ENCODE measurements around the gene OR2B6. TPM values are rescaled to one million over a fixed set of nuclear protein-coding genes. Genes with fewer than 3 reads are reported as not detected.
"Not testable (repeated sequence)": the region's sequence is repeated elsewhere in the genome, so short reads cannot be mapped to it uniquely, and the experiment has no call there.

Gene OR2B6
- total RNA-seq, 2 donors from 2014 or later = 0.47 TPM; not detected in 1

DNA sequence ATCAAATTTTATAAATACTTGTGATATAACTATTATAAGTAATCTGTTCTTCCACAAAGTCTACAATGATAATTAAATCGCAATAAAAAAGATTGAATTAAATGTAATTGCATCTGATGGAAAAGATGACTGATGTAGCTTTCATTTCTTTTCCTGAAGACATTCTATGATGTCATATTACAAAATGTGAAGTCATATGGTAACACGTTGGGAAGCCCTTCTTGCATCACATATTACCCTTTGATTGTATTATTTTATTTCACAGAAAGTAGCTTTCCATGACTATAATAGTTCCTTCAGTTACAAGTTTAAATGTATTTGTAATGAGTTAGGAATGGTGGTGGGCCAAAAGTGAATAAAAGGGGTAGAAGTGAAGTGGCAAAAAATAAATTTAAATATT is 25.8 kb upstream of the OR2B6 start:
- Histone ChIP-seq H3K27me3 (no peaks in the 10 kb centered on the region), H3K9ac (ENCODE audit: low read depth in 2 of 2, low read length in 2 of 2) (no peak overlapping the region), H3K9me3 (no peaks in the 10 kb centered on the region), H3K4me3 (no peak overlapping the region), H3K27ac (no peak overlapping the region), H3K36me3 (no peaks in the 10 kb centered on the region), H3K4me1 (no peaks in the 10 kb centered on the region)
- no peak for DNase-seq
- intact Hi-C loops (cut with DNase I) = no loop called here
- TF ChIP-seq, protein P1, sequence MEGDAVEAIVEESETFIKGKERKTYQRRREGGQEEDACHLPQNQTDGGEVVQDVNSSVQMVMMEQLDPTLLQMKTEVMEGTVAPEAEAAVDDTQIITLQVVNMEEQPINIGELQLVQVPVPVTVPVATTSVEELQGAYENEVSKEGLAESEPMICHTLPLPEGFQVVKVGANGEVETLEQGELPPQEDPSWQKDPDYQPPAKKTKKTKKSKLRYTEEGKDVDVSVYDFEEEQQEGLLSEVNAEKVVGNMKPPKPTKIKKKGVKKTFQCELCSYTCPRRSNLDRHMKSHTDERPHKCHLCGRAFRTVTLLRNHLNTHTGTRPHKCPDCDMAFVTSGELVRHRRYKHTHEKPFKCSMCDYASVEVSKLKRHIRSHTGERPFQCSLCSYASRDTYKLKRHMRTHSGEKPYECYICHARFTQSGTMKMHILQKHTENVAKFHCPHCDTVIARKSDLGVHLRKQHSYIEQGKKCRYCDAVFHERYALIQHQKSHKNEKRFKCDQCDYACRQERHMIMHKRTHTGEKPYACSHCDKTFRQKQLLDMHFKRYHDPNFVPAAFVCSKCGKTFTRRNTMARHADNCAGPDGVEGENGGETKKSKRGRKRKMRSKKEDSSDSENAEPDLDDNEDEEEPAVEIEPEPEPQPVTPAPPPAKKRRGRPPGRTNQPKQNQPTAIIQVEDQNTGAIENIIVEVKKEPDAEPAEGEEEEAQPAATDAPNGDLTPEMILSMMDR (IDR thresholded peaks at IDR 0.05) = no peak

DNA sequence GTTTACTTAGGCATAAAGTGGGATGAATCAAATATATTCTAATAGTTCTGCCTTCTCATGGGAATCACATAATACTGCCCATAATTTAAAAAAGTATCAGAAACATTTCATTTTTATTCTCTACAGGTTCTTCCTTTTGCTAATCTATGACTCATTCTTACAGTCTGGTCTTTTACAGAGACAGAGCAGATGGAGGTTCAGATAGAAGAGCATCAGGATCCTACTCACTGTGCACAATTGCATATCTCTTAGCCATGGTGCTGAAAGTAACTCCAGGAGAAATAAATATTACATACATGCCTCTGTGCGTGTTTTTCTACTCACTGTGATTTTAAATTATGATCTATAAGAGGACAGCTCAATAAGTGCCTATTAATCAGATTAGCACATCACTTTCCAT is 16.3 kb upstream of the OR2B6 start:
- H3K27me3 ChIP-seq = no peaks in the 10 kb centered on the region
- H3K9ac ChIP-seq (ENCODE audit: low read depth in 2 of 2, low read length in 2 of 2) = no peak overlapping the region
- TF ChIP-seq, protein P1 (IDR thresholded peaks at IDR 0.05) = no peak
- H3K9me3 ChIP-seq = no peaks in the 10 kb centered on the region
- DNase-seq = no peak
- no peaks in the 10 kb centered on the region for H3K36me3 ChIP-seq
- H3K4me1 ChIP-seq = no peaks in the 10 kb centered on the region
- H3K27ac ChIP-seq = no peak overlapping the region
- intact Hi-C loops (cut with DNase I) = no loop called here
- no peak overlapping the region for H3K4me3 ChIP-seq

DNA sequence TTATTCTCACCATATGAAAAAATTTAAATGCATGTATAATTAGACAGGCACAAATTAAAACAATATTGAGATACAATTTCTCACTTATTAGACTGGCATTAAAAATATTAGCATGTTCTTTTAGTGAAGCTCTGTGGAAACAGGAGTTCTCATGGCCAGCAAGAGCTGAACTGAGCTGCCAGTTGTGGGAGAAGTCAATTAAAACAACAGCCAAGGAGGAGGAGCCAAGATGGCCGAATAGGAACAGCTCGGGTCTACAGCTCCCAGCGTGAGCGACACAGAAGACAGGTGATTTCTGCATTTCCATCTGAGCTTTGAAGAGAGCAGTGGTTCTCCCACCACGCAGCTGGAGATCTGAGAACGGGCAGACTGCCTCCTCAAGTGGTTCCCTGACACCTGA is 14.0 kb upstream of the OR2B6 start:
- H3K9ac ChIP-seq (ENCODE audit: low read depth in 2 of 2, low read length in 2 of 2); H3K27ac ChIP-seq; H3K4me1 ChIP-seq; H3K27me3 ChIP-seq; H3K4me3 ChIP-seq; H3K9me3 ChIP-seq; intact Hi-C loops (cut with DNase I); H3K36me3 ChIP-seq; DNase-seq: not testable (repeated sequence)

DNA sequence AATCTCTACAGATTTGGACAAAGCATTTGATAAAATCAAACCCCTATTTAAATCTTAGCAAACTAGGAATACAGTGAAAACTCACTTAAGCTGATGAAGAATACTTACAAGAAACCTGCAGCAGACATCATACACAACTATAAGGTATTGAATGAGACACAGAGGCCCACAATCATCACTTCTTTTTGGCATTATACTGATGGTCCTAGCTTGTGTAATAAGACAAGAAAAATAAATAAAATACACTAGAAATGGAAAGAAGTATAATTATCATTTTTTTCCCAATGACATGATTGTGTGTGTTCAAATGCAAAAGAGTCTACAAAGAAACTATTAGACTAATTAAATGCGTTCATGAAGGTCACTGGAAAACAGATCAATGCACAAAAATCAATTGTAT is 8.8 kb upstream of the OR2B6 start:
- Histone ChIP-seq H3K9ac (ENCODE audit: low read depth in 2 of 2, low read length in 2 of 2) (no peak overlapping the region), H3K4me1 (no peaks in the 10 kb centered on the region), H3K9me3 (no peaks in the 10 kb centered on the region), H3K27ac (no peak overlapping the region), H3K4me3 (no peak overlapping the region), H3K27me3 (peaks cover 3% of the 10 kb centered on the region), H3K36me3 (no peaks in the 10 kb centered on the region)
- TF ChIP-seq, protein P1 (IDR thresholded peaks at IDR 0.05) = no peak
- no peak for DNase-seq
- intact Hi-C loops (cut with DNase I) = no loop called here

DNA sequence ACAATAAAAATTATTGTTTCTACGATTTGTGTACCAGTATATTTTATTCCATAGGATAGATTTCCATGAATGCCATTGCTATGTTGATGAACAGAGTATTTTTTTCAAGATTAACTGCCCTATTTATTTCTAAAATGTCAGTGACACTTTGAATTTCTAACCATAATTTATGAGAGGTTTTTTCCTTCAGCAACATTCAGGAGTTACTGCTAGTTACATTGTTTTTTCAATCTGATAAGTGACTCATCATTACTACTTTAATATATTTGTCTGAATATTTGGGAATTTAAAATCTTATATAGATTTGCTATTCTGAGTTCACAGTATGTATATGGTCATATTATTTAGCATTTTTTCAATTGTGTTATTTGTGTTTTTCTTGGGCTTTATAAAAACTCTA is 6.0 kb upstream of the OR2B6 start:
- Histone ChIP-seq H3K36me3 (no peaks in the 10 kb centered on the region), H3K4me1 (no peaks in the 10 kb centered on the region), H3K27me3 (peaks cover 3% of the 10 kb centered on the region), H3K4me3 (no peak overlapping the region), H3K9ac (ENCODE audit: low read depth in 2 of 2, low read length in 2 of 2) (no peak overlapping the region), H3K27ac (no peak overlapping the region), H3K9me3 (no peaks in the 10 kb centered on the region)
- intact Hi-C loops (cut with DNase I) = no loop called here
- no peak for DNase-seq
- TF ChIP-seq, protein P1 (IDR thresholded peaks at IDR 0.05) = no peak

DNA sequence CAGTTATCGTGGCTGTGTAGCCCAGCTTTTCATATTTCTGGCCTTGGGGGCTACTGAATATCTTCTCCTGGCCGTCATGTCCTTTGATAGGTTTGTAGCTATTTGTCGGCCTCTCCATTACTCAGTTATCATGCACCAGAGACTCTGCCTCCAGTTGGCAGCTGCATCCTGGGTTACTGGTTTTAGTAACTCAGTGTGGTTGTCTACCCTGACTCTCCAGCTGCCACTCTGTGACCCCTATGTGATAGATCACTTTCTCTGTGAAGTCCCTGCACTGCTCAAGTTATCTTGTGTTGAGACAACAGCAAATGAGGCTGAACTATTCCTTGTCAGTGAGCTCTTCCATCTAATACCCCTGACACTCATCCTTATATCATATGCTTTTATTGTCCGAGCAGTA is 475 bp downstream of the OR2B6 start:
- TF ChIP-seq, protein P1 (IDR thresholded peaks at IDR 0.05) = no peak

More for the DNA sequence above, 475 bp downstream of the OR2B6 start:
- no peaks in the 10 kb centered on the region for H3K27me3 ChIP-seq
- no peaks in the 10 kb centered on the region for H3K4me1 ChIP-seq
- intact Hi-C loops (cut with DNase I) = no loop called here
- H3K9me3 ChIP-seq = no peaks in the 10 kb centered on the region
- no peak for DNase-seq
- H3K27ac ChIP-seq = no peak overlapping the region
- H3K9ac ChIP-seq (ENCODE audit: low read depth in 2 of 2, low read length in 2 of 2) = no peak overlapping the region
- no peaks in the 10 kb centered on the region for H3K36me3 ChIP-seq
- no peak overlapping the region for H3K4me3 ChIP-seq

Measured in colonic mucosa (tissue), 4 donors.